HG03060 (cell line): ENCODE results near the gene ATF6.
"Not testable (repeated sequence)": the region's sequence is repeated elsewhere in the genome, so short reads cannot be mapped to it uniquely, and the experiment has no call there.

Experiments
- ATAC-seq: cut with Tn5 transposase; IDR thresholded peaks from one replicate; pipeline ENCODE4 v1.9.1; 2021; ENCODE audit warnings: low read depth, moderate number of reproducible peaks; ENCODE audit not compliant: unreplicated experiment

The ATF6 gene

GRCh38 chr1:161824618-161825017, 58.5 kb downstream of the ATF6 start:
- ATAC-seq: no peak

GRCh38 chr1:161825831-161826230, 59.7 kb downstream of the ATF6 start:
- ATAC-seq: no peak

- ATAC-seq: no peak
These were observed 60.4 kb downstream of the ATF6 start for GRCh38 chr1:161826478-161826877.

- no peak for ATAC-seq
These were observed 61.7 kb downstream of the ATF6 start for GRCh38 chr1:161827786-161828185.

- not testable (repeated sequence) for ATAC-seq
These were observed 66.3 kb downstream of the ATF6 start for GRCh38 chr1:161832299-161832907.

- ATAC-seq: no peak
These were observed 68.9 kb downstream of the ATF6 start for GRCh38 chr1:161834967-161835550.

GRCh38 chr1:161836018-161836417, 69.9 kb downstream of the ATF6 start:
- no peak for ATAC-seq

- no peak for ATAC-seq
These were observed 72.2 kb downstream of the ATF6 start for GRCh38 chr1:161838362-161838761.

GRCh38 chr1:161838885-161839284, 72.8 kb downstream of the ATF6 start:
- no peak for ATAC-seq

GRCh38 chr1:161839591-161839990, 73.5 kb downstream of the ATF6 start:
- ATAC-seq: no peak

- ATAC-seq: no peak
These were observed 74.2 kb downstream of the ATF6 start for GRCh38 chr1:161840363-161840762.

GRCh38 chr1:161843156-161843555, 77.0 kb downstream of the ATF6 start:
- no peak for ATAC-seq

- no peak for ATAC-seq
These were observed 78.6 kb downstream of the ATF6 start for GRCh38 chr1:161844696-161845095.

- ATAC-seq: no peak
These were observed 82.6 kb downstream of the ATF6 start for GRCh38 chr1:161848676-161849075.

GRCh38 chr1:161849518-161849917, 83.4 kb downstream of the ATF6 start:
- ATAC-seq: no peak

- ATAC-seq: no peak
These were observed 89.1 kb downstream of the ATF6 start for GRCh38 chr1:161855260-161855659.

GRCh38 chr1:161858271-161858670, 92.2 kb downstream of the ATF6 start:
- no peak for ATAC-seq

GRCh38 chr1:161863549-161863948, 97.4 kb downstream of the ATF6 start:
- ATAC-seq: no peak

- ATAC-seq: no peak
These were observed 98.5 kb downstream of the ATF6 start for GRCh38 chr1:161864577-161864976.

- ATAC-seq: no peak
These were observed 100.1 kb downstream of the ATF6 start for GRCh38 chr1:161866241-161866640.

- ATAC-seq: no peak
These were observed 102.7 kb downstream of the ATF6 start for GRCh38 chr1:161868832-161869231.

GRCh38 chr1:161869291-161869690, 103.2 kb downstream of the ATF6 start:
- ATAC-seq: no peak

GRCh38 chr1:161872506-161872905, 106.4 kb downstream of the ATF6 start:
- ATAC-seq: no peak
